ENCODE measurements around the gene RNFT2. TPM values are rescaled to one million over a fixed set of nuclear protein-coding genes. Genes with fewer than 3 reads are reported as not detected.

RNFT2 gene
- total RNA-seq (2022; extraction: Qiagen RNA extraction), result 1.9 to 3.5 TPM (median 2.5 TPM) in 5 replicates

GRCh38 chr12:116737774-116738657 is at the start of gene RNFT2, which contains the start of gene SPRING1:
Gene RNFT2, plus strand, starts transcription at chr12:116738315. Its CDS starts 2,183 bp downstream, at chr12:116740498.
Gene SPRING1, minus strand, starts transcription at chr12:116738069. Its CDS starts 169 bp downstream, at chr12:116737900.

GRCh38 chr12:116881325-116881876 is 143.3 kb downstream of the RNFT2 start, which contains the start of gene HRK:
Gene HRK, minus strand, starts transcription at chr12:116881441. Its CDS starts 134 bp downstream, at chr12:116881307.

Other genes starting within 250 kb of the RNFT2 start
- 0.47 to 1.6 TPM (median 1.3 TPM) in 5 replicates for gene MAP1LC3B2, start 178.9 kb upstream of the RNFT2 start, total RNA-seq (2022; extraction: Qiagen RNA extraction)
- 19.6 to 26.0 TPM (median 24.7 TPM) in 5 replicates for gene SPRING1, start 246 bp upstream of the RNFT2 start, total RNA-seq (2022; extraction: Qiagen RNA extraction)
- 1.3 to 1.7 TPM (median 1.6 TPM) in 5 replicates for gene HRK, start 143.1 kb downstream of the RNFT2 start, total RNA-seq (2022; extraction: Qiagen RNA extraction)
- gene FBXW8, start 172.6 kb downstream of the RNFT2 start, total RNA-seq (2022; extraction: Qiagen RNA extraction), result 5.2 to 6.7 TPM (median 6.4 TPM) in 5 replicates

Measured in A549 treated with Hydrocortisone at 1 μM for 4 hours (cell line).